Measurements from ENCODE around the gene SPI1. TPM values are rescaled to one million over a fixed set of nuclear protein-coding genes. Genes with fewer than 3 reads are reported as not detected.

Gene SPI1
- total and polyA plus RNA-seq, 2 donors (not counting 3 experiments of a cell fraction or from before 2014, with no cell fraction given): not detected

DNA sequence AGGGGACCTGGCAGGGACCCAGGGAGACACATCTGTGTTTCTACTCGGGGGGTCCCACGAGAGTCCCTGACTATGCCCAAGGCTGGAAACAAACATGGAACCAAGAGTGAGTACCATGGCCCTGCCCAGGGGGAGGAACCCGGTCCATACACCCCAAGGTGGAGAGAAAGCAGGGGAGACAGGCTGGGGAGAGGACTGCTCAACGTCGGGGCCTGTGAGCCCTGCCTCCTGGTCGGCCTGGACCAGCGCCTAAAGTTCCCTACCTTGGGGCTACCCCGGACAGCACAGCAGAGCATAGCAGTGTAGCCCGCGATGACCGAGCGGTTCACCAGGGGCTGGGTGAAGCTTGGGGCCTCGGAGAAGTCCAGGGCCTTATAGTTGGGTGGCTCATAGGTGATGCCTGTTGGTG is 46.0 kb downstream of the SPI1 start:
- dilution Hi-C loops (cut with MboI; ENCODE audit: extremely low pct_ligation_motif_present, low sequenced_read_pairs): no loop called here
- no peak for FAIRE-seq
- no peak overlapping the region for H3K9ac ChIP-seq (replicated peaks; ENCODE audit: extremely low read depth, insufficient read depth, low read length)
- no peaks in the 10 kb centered on the region for H3K9me1 ChIP-seq (replicated peaks; ENCODE audit: control insufficient read depth, extremely low read depth, insufficient read depth, low read length)
- no peak overlapping the region for H3K4me3 ChIP-seq (replicated peaks in 1 of 3; ENCODE audit: insufficient read depth in 1 of 3, low read depth in 1 of 3, low read length in 3 of 3)
- no peak for TF ChIP-seq POLR2A (IDR thresholded peaks at IDR 0.05; ENCODE audit: low read depth, low read length)
- no peak for TF ChIP-seq EZH2 (IDR thresholded peaks at IDR 0.05; ENCODE audit: borderline replicate concordance, low read depth, low read length, severe bottlenecking)
- TF ChIP-seq MYC (IDR thresholded peaks at IDR 0.05; ENCODE audit: low read depth, low read length): no peak
- TF ChIP-seq POLR2AphosphoS5 (IDR thresholded peaks at IDR 0.05; ENCODE audit: insufficient read depth, low read depth, low read length): no peak
- TF ChIP-seq GATA2 (IDR thresholded peaks at IDR 0.05; ENCODE audit: insufficient read depth, insufficient read length, low read depth, low read length): no peak
- no peak for TF ChIP-seq JUN (IDR thresholded peaks at IDR 0.05; ENCODE audit: borderline replicate concordance, insufficient read depth, insufficient read length, low read depth)
- TF ChIP-seq, protein P1, sequence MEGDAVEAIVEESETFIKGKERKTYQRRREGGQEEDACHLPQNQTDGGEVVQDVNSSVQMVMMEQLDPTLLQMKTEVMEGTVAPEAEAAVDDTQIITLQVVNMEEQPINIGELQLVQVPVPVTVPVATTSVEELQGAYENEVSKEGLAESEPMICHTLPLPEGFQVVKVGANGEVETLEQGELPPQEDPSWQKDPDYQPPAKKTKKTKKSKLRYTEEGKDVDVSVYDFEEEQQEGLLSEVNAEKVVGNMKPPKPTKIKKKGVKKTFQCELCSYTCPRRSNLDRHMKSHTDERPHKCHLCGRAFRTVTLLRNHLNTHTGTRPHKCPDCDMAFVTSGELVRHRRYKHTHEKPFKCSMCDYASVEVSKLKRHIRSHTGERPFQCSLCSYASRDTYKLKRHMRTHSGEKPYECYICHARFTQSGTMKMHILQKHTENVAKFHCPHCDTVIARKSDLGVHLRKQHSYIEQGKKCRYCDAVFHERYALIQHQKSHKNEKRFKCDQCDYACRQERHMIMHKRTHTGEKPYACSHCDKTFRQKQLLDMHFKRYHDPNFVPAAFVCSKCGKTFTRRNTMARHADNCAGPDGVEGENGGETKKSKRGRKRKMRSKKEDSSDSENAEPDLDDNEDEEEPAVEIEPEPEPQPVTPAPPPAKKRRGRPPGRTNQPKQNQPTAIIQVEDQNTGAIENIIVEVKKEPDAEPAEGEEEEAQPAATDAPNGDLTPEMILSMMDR (IDR thresholded peaks at IDR 0.05; ENCODE audit: extremely low read depth in 1 of 2, insufficient read depth in 1 of 2, low read depth in 1 of 2, low read length in 2 of 2): no peak
- TF ChIP-seq, protein P2, sequence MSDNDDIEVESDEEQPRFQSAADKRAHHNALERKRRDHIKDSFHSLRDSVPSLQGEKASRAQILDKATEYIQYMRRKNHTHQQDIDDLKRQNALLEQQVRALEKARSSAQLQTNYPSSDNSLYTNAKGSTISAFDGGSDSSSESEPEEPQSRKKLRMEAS (IDR thresholded peaks at IDR 0.05; ENCODE audit: insufficient read depth, insufficient read length): no peak
- no peak for TF ChIP-seq FOS (IDR thresholded peaks at IDR 0.05; ENCODE audit: borderline replicate concordance, insufficient read depth, low read length)
- POLR2A ChIA-PET: no interaction called here
- no peak overlapping the region for H3K4me2 ChIP-seq (ENCODE audit: insufficient read depth, low read length)
- H3K27me3 ChIP-seq (ENCODE audit: control insufficient read depth in 2 of 2, insufficient read depth in 2 of 2, low read length in 2 of 2): no peaks in the 10 kb centered on the region
- no peaks in the 10 kb centered on the region for H3K79me2 ChIP-seq (ENCODE audit: control insufficient read depth, insufficient read depth, low read length)
- BruUV-seq (replicated peaks): no TSS peak
- H4K20me1 ChIP-seq (replicated peaks; ENCODE audit: control insufficient read depth, extremely low read depth, insufficient read depth, low read length): no peaks in the 10 kb centered on the region
- peaks cover 16% of the 10 kb centered on the region for H3K4me1 ChIP-seq (ENCODE audit: control insufficient read depth, extremely low read depth, insufficient read depth, low read length)
- intact Hi-C loops (cut with micrococcal nuclease): no loop called here
- H3K27ac ChIP-seq (ENCODE audit: insufficient read depth, low read depth, low read length): no peak overlapping the region
- no peak for DNase-seq (ENCODE audit: low read depth, low spot score)
- H3K36me3 ChIP-seq (ENCODE audit: control insufficient read depth in 2 of 2, extremely low read depth in 1 of 2, insufficient read depth in 2 of 2, low read length in 2 of 2): peaks cover 0 to 12% of the 10 kb centered on the region in 2 experiments
- CTCF ChIA-PET: no interaction called here
- H3K9me3 ChIP-seq (replicated peaks; ENCODE audit: control insufficient read depth, insufficient read depth, low read length): no peaks in the 10 kb centered on the region
- H2AFZ ChIP-seq (ENCODE audit: low read depth, low read length): no peak overlapping the region
